Hematopoietic multipotent progenitor cell treated with erythropoietin and hydrocortisone succinate and interleukin-3 and kit ligand, for 6 days (in vitro differentiated cells): Measurements from ENCODE around the gene GALNT1.
A peak's percentile ranks its signal among the peaks of the same experiment; 100 is the strongest.

ENCODE experiments used
- DNase-seq: peaks from one replicate; pipeline ENCODE4 v3.0.0-alpha.2; 2015

GALNT1 gene

DNA sequence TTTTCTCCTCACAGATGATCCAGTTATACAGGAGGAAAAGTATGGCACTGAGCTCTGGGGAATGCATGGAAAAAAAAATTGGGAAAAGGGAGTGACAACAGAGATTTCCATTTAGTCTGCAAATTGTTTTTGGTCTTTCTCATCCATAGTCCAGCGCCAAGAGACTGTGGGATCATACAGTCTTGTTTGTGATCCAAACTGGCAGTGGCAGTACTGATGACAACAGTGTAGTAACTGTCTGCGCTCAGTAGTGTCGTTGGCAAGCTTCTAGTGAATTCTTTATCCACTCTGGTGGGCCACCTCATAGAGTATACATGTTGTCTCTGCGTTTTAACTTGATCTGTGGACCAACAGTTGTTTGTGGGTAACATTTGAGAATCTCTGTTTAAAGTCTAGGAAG is 37.9 kb downstream of the GALNT1 start:
- no peak for DNase-seq

GRCh38 chr18:35619941-35620340 is 38.4 kb downstream of the GALNT1 start:
- peak; percentile 47 for DNase-seq

DNA sequence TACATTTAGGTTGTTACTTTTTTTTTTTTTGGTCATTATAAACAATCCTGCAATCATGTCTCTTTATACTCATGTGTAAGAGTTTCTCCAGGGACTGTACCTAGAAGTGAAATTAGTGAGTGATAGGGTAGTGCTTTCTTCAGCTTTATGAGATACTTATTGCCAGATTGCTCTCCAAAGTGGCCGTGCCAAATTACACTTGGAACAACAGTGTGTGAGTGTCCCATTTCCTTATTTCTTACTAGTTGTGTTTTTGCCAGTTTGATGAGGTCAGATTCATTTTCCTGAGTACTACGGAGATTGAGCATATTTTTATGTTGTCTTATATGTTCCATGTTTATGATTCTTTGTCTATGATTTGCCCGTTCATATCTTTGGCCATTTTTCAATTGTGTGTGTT is 39.2 kb downstream of the GALNT1 start:
- no peak for DNase-seq

- peak; percentile 50 for DNase-seq
These were observed 41.7 kb downstream of the GALNT1 start for GRCh38 chr18:35623255-35623654.

- no peak for DNase-seq
These were observed 42.6 kb downstream of the GALNT1 start for GRCh38 chr18:35624146-35624545.

DNA sequence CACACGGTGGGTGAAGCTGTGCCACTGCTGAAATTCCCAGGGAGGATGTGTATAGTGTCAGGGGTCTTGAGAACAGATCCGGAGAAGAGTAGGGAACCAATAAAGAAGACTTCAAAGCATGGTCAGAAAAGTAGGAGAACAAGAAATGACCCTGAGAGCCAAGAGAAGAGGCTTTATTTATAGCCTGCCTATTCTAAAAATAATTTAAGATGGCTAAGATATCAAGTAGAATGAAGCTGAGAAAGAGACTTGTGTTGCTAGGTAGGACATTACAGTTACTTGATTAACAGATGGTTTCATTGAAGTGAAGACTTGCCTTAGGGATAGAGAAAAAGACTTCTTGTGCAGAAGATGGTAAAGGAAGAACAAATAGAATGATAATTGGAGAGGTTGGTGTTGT is 43.7 kb downstream of the GALNT1 start:
- no peak for DNase-seq

DNA sequence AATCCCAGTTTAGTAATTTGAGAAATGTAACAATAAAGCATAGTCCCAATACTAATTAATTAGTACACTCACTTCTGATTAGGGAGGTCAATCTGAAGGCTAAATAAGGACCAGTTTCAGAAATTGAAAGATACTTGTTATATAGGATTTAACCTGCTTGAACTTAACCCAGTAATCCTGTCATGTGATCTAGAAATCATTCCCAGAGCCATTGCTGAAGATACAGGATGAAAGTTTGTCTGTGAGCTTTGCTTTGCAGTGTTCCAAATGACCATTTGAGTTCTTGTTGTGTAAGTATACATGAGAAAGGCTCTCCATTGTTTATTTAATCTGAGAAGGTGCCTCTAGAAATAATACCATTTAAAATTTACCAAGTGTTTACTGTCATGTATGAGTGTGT is 52.2 kb downstream of the GALNT1 start:
- DNase-seq = no peak

GRCh38 chr18:35634323-35634722 is 52.8 kb downstream of the GALNT1 start:
- no peak for DNase-seq

DNA sequence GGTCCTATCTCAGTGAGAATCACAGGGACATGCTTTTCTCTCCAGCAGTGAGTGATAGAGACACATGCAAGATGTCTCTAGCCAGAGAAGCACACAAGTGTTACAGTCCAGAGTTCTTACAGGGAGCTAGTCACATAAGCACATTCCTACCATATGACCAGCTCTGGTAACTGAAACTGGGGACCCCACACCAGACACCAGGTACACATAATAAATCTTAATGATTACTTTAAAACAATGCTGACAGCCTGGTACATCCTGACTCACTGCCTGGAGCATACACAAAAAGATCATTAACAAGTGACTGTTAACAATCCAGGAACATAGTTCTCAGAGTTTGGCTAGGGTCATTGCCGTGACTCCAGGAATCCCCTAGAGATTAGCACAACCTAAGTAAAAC is 53.6 kb downstream of the GALNT1 start:
- no peak for DNase-seq

DNA sequence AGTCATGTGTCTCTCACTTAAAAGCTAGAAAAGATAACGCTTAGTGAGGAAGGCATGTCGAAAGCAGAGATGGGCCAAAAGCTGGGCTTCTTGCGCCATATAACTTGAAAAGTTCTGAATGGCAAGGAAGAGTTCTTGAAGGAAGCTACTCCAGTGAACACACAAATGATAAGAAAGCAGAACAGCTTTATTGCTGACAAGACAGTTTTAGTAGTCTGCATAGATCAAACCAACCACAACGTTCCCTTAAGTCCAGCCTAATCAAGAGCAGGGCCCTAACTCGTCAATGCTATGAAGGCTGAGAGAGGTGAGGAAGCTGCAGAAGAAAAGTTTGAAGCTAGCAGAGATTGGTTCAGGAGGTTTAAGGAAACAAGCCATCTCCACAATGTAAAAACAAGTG is 55.7 kb downstream of the GALNT1 start:
- DNase-seq = no peak

GRCh38 chr18:35639296-35639695 is 57.8 kb downstream of the GALNT1 start:
- no peak for DNase-seq

- DNase-seq = no peak
These were observed 59.9 kb downstream of the GALNT1 start for GRCh38 chr18:35641467-35641866.

GRCh38 chr18:35641916-35642315 is 60.4 kb downstream of the GALNT1 start:
- DNase-seq = no peak

- DNase-seq = no peak
These were observed 61.3 kb downstream of the GALNT1 start for GRCh38 chr18:35642802-35643201.

DNA sequence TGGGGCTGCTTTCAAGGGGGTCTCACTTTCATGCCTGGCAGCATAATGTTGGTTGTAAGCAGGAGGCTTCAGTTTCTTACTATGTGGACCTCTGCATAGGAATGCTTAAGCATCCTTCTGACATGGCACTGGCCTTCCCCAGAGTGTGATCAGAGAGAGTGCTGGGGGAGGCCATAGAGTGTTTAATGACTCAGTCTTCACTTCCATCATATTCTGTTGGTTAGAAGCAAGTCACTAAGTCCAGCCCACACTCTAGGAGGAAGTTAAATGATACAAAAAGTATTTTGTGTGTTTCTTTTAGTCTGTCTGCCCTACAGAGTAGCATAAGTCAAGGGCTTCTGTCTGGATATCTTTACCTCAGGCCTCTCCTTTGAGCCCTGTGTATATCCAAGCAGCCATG is 64.9 kb downstream of the GALNT1 start:
- no peak for DNase-seq

DNA sequence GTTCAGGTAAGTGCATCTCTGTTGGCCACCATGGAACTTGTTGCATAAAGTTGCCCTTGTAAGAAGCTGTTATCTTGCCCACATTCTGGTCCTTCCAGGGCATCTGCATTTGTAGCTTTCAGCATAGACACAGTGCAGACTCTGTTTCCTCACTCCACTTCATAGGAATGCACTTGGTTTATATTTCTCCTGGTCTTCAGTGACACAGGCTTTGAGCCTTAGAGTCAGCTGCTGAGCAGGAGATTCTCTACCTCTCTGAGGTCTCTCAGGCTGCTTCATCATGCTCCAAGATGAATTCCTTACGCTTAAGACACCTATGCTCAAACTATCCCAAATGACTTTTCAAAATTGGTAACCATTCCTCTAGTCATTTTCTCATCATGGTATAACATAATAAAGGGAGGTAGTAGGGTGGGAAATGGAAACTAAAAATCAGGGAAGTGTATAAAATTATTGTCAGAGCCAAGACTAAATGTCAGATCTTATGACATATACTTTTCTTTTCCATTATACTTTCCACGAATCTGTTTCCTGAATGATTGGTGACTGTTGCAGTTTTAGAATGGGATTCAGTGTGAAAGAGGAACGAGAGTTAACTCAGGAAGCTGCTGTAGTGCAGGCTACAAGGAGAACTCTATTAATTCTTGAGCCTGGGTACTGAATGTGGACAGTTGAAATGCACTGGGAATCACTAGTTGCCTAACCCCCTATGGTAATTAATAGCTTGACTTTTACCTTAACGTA is 72.0 kb downstream of the GALNT1 start:
- DNase-seq = no peak

DNA sequence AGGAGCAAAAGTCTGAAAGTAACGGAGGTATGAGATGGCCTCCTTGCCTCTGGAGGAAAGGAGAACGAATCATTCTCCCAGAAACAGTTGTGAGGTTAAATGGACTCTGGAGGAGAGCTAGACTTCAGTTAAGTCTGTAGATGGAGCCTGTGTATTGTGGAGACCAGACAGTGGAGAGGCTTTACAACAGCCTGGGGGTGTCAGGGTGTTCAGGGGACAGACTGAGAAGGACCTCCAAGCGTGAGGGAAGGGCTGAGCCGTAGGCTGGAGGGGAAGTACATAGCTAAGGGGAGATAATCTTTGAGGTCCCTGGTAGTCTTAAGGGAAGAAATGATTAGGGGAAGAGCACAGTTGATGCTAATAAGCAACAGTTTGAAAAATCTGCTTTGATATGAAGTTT is 76.6 kb downstream of the GALNT1 start:
- DNase-seq = peak; percentile 12

GRCh38 chr18:35661483-35662146 is 80.1 kb downstream of the GALNT1 start:
- peak; percentile 30 for DNase-seq

GRCh38 chr18:35662293-35663062 is 80.9 kb downstream of the GALNT1 start:
- no peak for DNase-seq

DNA sequence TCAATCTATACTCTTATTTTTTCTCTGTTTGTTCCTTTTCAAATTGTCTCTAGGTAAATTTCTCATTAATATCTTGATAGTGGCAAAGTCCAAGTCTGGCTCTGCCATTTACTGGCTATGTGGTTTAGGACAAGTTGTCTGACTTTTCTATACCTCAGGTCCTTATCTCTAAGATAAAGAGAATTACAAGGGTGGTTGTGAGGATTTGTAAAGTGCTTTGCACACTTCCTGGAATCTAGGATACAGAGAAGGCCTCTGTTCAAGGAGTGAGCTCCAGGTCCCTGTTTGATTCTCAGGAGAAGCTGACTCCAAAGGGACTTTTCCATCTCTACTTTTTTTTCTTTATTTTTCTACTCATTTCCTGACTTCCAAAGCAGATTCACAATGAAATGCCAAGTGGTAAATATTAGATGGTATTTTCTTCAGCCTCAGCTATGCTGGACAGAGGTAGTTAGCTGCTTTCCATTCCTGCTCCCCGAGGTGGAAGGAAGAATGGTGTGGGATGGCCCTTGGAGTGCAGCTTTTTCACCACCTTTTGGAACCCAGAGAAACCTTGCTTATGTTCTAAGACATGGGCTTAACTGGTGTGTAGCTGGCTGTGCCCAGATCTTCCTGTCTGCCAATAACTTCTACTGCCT is 90.5 kb downstream of the GALNT1 start:
- no peak for DNase-seq

DNA sequence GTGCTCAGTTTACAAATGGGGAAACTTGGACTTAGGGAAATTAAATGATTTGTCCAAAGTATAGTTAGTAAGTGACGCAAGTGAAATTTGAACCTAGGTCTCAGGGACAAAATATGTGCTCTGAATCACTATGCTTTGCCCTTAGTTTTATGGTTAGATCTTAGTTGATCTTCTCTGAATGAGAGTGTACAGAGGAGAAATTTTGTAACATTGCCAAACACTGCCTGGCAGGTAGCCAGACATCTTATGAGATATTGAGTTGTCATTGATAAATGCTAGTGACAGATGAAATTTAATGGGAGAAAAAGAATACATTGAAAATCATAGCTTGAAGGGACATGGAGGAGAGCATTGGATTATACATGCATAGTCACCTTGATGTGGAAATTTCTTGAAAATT is 91.4 kb downstream of the GALNT1 start:
- peak; percentile 53 for DNase-seq

DNA sequence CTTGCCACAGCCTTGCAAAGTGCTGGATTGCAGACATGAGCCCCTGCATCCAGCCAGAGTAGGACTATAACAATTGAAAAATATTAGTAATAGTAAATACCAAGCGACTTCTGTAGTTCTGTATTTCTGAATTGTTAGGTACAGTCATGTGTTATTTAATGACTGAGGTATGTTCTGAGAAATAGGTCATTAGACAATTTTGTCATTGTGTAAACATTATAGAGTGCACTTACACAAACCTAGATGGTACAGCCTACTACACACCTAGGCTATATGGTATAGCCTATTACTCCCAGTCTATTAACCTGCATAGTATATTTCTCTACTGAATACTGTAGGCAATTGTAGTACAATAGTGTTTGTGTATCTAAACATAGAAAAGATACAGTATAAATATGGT is 92.1 kb downstream of the GALNT1 start:
- DNase-seq = no peak

GRCh38 chr18:35680139-35680551 is 98.6 kb downstream of the GALNT1 start:
- DNase-seq = no peak
